HCT116 (cell line): ENCODE measurements around the gene TECPR1.

Experiments used
- CBX3 ChIP-seq: IDR thresholded peaks from 2 replicates; pipeline ENCODE4 v1.6.1; 2012; ENCODE audit warnings: low read depth
- EZH2 ChIP-seq: fragments of 200-600 bp; sonication (generic); IDR thresholded peaks from 2 replicates; pipeline ENCODE4 v1.6.1; 2017; ENCODE audit warnings: antibody characterized with exemption, mixed run types
- EZH2phosphoT487 ChIP-seq: fragments of 200-600 bp; IDR thresholded peaks from 2 replicates; pipeline ENCODE4 v1.6.1; 2018; ENCODE audit warnings: antibody characterized with exemption, borderline replicate concordance
- POLR2A ChIP-seq: IDR thresholded peaks from 2 replicates; pipeline ENCODE4 v1.7.0; 2011; ENCODE audit warnings: borderline replicate concordance; ENCODE audit not compliant: insufficient read depth, insufficient read length; ENCODE audit errors: extremely low read depth
- POLR2AphosphoS5 ChIP-seq: IDR thresholded peaks from 2 replicates; pipeline ENCODE4 v1.6.1; 2011; ENCODE audit warnings: mild to moderate bottlenecking, low read depth, low read length, moderate library complexity
- RAD21 ChIP-seq: IDR thresholded peaks from 2 replicates; pipeline ENCODE4 v1.6.1; 2012; ENCODE audit warnings: low read depth, mild to moderate bottlenecking
- SIN3A ChIP-seq: IDR thresholded peaks from 2 replicates; pipeline ENCODE4 v1.6.1; 2012; ENCODE audit warnings: low read depth
- SP1 ChIP-seq: IDR thresholded peaks from 2 replicates; pipeline ENCODE4 v1.6.1; 2012; ENCODE audit warnings: low read depth
- YY1 ChIP-seq: IDR thresholded peaks from 2 replicates; pipeline ENCODE4 v1.6.1; 2011; ENCODE audit warnings: low read length, low read depth, moderate library complexity, mild to moderate bottlenecking; ENCODE audit not compliant: insufficient replicate concordance; ENCODE audit errors: extremely low read depth
- ZFX ChIP-seq: fragments of 450-650 bp; IDR thresholded peaks from 2 replicates; pipeline ENCODE4 v1.6.1; 2017
- TF ChIP-seq, protein P1 (sequence below): IDR thresholded peaks from 2 replicates; pipeline ENCODE4 v1.6.1; 2012
- TF ChIP-seq, protein P2 (sequence below), 3 experiments: fragments of 200-600 bp in 1 of 3; sonication (generic) in 1 of 3; IDR thresholded peaks in 2 of 3; conservative IDR thresholded peaks in 1 of 3; 2 replicates each; pipeline ENCODE4 v1.5.1; 2012 to 2017; ENCODE audit warnings: low read depth in 2 of 3, low read length in 2 of 3, antibody characterized with exemption in 1 of 3, borderline replicate concordance in 1 of 3, control low read depth in 1 of 3, mild to moderate bottlenecking in 1 of 3, mixed read lengths in 1 of 3, mixed run types in 1 of 3, moderate library complexity in 1 of 3; ENCODE audit not compliant: insufficient read depth in 1 of 3

DNA sequence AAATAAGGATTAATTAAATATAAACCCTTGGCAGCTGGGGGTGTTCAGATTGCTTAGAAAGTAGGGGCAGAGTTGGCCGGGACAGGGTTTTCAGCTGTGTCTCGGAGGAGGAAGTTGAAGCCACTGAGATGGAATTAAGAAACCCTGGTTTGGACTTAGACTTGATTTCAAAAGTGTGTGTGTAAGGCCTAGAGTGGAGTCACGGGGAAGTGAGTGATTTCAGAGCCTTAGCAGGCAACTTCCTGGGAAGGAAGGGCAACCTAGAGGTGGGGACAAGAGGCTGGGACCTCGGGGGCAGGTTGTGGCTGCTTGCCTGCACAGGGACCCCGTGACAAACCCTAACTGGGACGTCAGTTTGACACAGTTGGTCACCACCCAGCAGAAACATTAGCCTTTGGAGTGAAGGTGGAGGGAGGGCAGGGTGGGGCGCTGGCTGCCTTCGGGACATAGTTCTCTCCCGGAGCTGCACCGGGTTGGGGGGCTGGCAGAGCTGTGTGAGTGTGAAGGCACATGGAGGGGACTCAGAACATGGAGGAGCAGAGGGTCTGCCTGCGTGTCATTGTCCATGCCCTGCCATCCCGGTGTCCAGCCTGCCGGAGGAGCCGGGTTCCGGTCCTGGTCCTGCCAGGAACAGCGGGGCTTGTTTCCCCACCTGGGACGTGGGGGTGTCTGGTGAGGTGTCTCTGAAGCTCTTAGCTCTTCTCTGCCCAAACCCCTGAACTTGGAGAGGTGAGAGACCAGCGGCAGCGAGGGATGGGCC lies 31.3 kb upstream of the TECPR1 start:
- TF ChIP-seq, protein P1, sequence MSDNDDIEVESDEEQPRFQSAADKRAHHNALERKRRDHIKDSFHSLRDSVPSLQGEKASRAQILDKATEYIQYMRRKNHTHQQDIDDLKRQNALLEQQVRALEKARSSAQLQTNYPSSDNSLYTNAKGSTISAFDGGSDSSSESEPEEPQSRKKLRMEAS, result no peak
- TF ChIP-seq, protein P2, sequence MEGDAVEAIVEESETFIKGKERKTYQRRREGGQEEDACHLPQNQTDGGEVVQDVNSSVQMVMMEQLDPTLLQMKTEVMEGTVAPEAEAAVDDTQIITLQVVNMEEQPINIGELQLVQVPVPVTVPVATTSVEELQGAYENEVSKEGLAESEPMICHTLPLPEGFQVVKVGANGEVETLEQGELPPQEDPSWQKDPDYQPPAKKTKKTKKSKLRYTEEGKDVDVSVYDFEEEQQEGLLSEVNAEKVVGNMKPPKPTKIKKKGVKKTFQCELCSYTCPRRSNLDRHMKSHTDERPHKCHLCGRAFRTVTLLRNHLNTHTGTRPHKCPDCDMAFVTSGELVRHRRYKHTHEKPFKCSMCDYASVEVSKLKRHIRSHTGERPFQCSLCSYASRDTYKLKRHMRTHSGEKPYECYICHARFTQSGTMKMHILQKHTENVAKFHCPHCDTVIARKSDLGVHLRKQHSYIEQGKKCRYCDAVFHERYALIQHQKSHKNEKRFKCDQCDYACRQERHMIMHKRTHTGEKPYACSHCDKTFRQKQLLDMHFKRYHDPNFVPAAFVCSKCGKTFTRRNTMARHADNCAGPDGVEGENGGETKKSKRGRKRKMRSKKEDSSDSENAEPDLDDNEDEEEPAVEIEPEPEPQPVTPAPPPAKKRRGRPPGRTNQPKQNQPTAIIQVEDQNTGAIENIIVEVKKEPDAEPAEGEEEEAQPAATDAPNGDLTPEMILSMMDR (IDR thresholded peaks at IDR 0.05 in 2 of 3, conservative IDR thresholded peaks at IDR 0.05 in 1 of 3; ENCODE audit: borderline replicate concordance in 1 of 3, insufficient read depth in 1 of 3, low read depth in 2 of 3, low read length in 2 of 3), result no peak
- TF ChIP-seq ZFX (no peak), EZH2 (no peak), SIN3A (no peak), YY1 (no peak), POLR2AphosphoS5 (no peak), EZH2phosphoT487 (no peak), POLR2A (no peak), CBX3 (no peak), SP1 (no peak), RAD21 (no peak)
